Activated CD8-positive, alpha-beta memory T cell treated with anti-CD3 and anti-CD28 coated beads, Interleukin-2, amount 50 U/mL, for 1 hour (primary cell): Measurements from ENCODE around the gene LSR.
"Not testable (repeated sequence)": the region's sequence is repeated elsewhere in the genome, so short reads cannot be mapped to it uniquely, and the experiment has no call there.

Source experiments
- DNase-seq: peaks from one replicate; pipeline ENCODE4 v3.0.0-alpha.2; 2020; ENCODE audit errors: extremely low read depth

The LSR gene

GRCh38 chr19:35217649-35217990, 31.2 kb upstream of the LSR start:
- no peak for DNase-seq

- no peak for DNase-seq
Measured at GRCh38 chr19:35219008-35219407, 29.8 kb upstream of the LSR start.

GRCh38 chr19:35220315-35220921, 28.4 kb upstream of the LSR start:
- no peak for DNase-seq

- DNase-seq: not testable (repeated sequence)
Measured at GRCh38 chr19:35220973-35221590, 27.7 kb upstream of the LSR start.

GRCh38 chr19:35222373-35223015, 26.3 kb upstream of the LSR start:
- no peak for DNase-seq

GRCh38 chr19:35223084-35223790, 25.6 kb upstream of the LSR start:
- DNase-seq: no peak

GRCh38 chr19:35223862-35224505, 24.8 kb upstream of the LSR start:
- no peak for DNase-seq

GRCh38 chr19:35224681-35225571, 23.9 kb upstream of the LSR start:
- DNase-seq: no peak

GRCh38 chr19:35225951-35226350, 22.9 kb upstream of the LSR start:
- DNase-seq: no peak

- no peak for DNase-seq
Measured at GRCh38 chr19:35226748-35227147, 22.1 kb upstream of the LSR start.

GRCh38 chr19:35228177-35228930, 20.4 kb upstream of the LSR start, which contains the start of gene FAM187B:
TSS of gene FAM187B (minus strand) at chr19:35228739. CDS start at chr19:35228680, 59 bp downstream.
- no peak for DNase-seq

- DNase-seq: no peak
Measured at GRCh38 chr19:35229601-35230000, 19.2 kb upstream of the LSR start.

- no peak for DNase-seq
Measured at GRCh38 chr19:35231956-35232645, 16.7 kb upstream of the LSR start.

GRCh38 chr19:35232912-35233311, 15.9 kb upstream of the LSR start:
- no peak for DNase-seq

GRCh38 chr19:35236638-35237400, 12.0 kb upstream of the LSR start:
- no peak for DNase-seq

- not testable (repeated sequence) for DNase-seq
Measured at GRCh38 chr19:35239597-35239996, 9.2 kb upstream of the LSR start.

GRCh38 chr19:35240327-35240726, 8.5 kb upstream of the LSR start:
- DNase-seq: no peak

- no peak for DNase-seq
Measured at GRCh38 chr19:35241417-35241816, 7.4 kb upstream of the LSR start.

GRCh38 chr19:35246466-35247092, 2.2 kb upstream of the LSR start:
- no peak for DNase-seq
